ENCODE data around the gene PIGZ.
A peak's percentile ranks its signal among the peaks of the same experiment; 100 is the strongest.

Gene PIGZ

GRCh38 chr3:196942226-196942914 lies 26.3 kb downstream of the PIGZ start, which contains the start of gene NCBP2:
NCBP2 (minus strand) TSS chr3:196942528; CDS start chr3:196942503, 25 bp downstream.
- Histone ChIP-seq H3K36me3 (peaks cover 34% of the 10 kb centered on the region), H3K9me3 (no peaks in the 10 kb centered on the region), H3K27me3 (no peaks in the 10 kb centered on the region), H3K27ac (peak within 1 kb of the TSS; percentile 98), H3K9ac (peak within 1 kb of the TSS; percentile 98), H3K4me2 (peak within 1 kb of the TSS; percentile 96), H4K20me1 (peaks cover 58% of the 10 kb centered on the region), H3K4me1 (peaks cover 58% of the 10 kb centered on the region), H3K4me3 (peak within 1 kb of the TSS; percentile 100)
- no peak for TF ChIP-seq Cebpa-rat (IDR thresholded peaks at IDR 0.05)

- Histone ChIP-seq H3K4me1 (peaks cover 58% of the 10 kb centered on the region), H3K4me2 (peak overlapping the region; percentile 84), H4K20me1 (peaks cover 58% of the 10 kb centered on the region), H3K27ac (peak overlapping the region; percentile 98), H3K36me3 (peaks cover 40% of the 10 kb centered on the region), H3K4me3 (peak overlapping the region; percentile 100), H3K27me3 (no peaks in the 10 kb centered on the region), H3K9me3 (no peaks in the 10 kb centered on the region), H3K9ac (peak overlapping the region; percentile 98)
- no peak for TF ChIP-seq Cebpa-rat (IDR thresholded peaks at IDR 0.05)
Measured at GRCh38 chr3:196941729-196942225, 26.9 kb downstream of the PIGZ start.

- peaks cover 49% of the 10 kb centered on the region for H3K36me3 ChIP-seq
- peak overlapping the region; percentile 98 for H3K27ac ChIP-seq
- H3K4me3 ChIP-seq: peak overlapping the region; percentile 100
- H4K20me1 ChIP-seq: peaks cover 44% of the 10 kb centered on the region
- peaks cover 60% of the 10 kb centered on the region for H3K4me1 ChIP-seq
- H3K4me2 ChIP-seq: peak overlapping the region; percentile 84
- no peaks in the 10 kb centered on the region for H3K9me3 ChIP-seq
- H3K9ac ChIP-seq: peak overlapping the region; percentile 98
- no peak for TF ChIP-seq Cebpa-rat (IDR thresholded peaks at IDR 0.05)
- no peaks in the 10 kb centered on the region for H3K27me3 ChIP-seq
Measured at GRCh38 chr3:196938576-196938975, 30.1 kb downstream of the PIGZ start.

- Histone ChIP-seq H3K36me3 (peaks cover 52% of the 10 kb centered on the region), H3K4me2 (peak overlapping the region; percentile 84), H3K27me3 (no peaks in the 10 kb centered on the region), H3K4me3 (peak overlapping the region; percentile 100), H3K9me3 (no peaks in the 10 kb centered on the region), H3K4me1 (peaks cover 57% of the 10 kb centered on the region), H3K27ac (peak overlapping the region; percentile 98), H3K9ac (peak overlapping the region; percentile 98), H4K20me1 (peaks cover 39% of the 10 kb centered on the region)
- no peak for TF ChIP-seq Cebpa-rat (IDR thresholded peaks at IDR 0.05)
Measured at GRCh38 chr3:196938124-196938523, 30.5 kb downstream of the PIGZ start.

- Histone ChIP-seq H3K9ac (no peak overlapping the region), H4K20me1 (peaks cover 33% of the 10 kb centered on the region; the same call in 1 of the 2 replicates), H3K4me3 (no peak overlapping the region), H3K9me3 (no peaks in the 10 kb centered on the region), H3K27ac (peak overlapping the region; percentile 98; the same call in 1 of the 2 replicates), H3K4me2 (no peak overlapping the region), H3K36me3 (peaks cover 69% of the 10 kb centered on the region), H3K4me1 (peaks cover 75% of the 10 kb centered on the region), H3K27me3 (no peaks in the 10 kb centered on the region)
- TF ChIP-seq Cebpa-rat (IDR thresholded peaks at IDR 0.05): no peak
Measured at GRCh38 chr3:196936288-196936687, 32.3 kb downstream of the PIGZ start.

GRCh38 chr3:196932600-196932999 lies 36.0 kb downstream of the PIGZ start:
- H3K27ac ChIP-seq: no peak overlapping the region
- peaks cover 72% of the 10 kb centered on the region for H3K4me1 ChIP-seq
- H4K20me1 ChIP-seq: no peaks in the 10 kb centered on the region; the same call in 1 of the 2 replicates
- no peaks in the 10 kb centered on the region for H3K9me3 ChIP-seq
- no peak overlapping the region for H3K4me3 ChIP-seq
- H3K4me2 ChIP-seq: peak overlapping the region; percentile 78
- peaks cover 84% of the 10 kb centered on the region for H3K36me3 ChIP-seq
- no peaks in the 10 kb centered on the region for H3K27me3 ChIP-seq
- no peak for TF ChIP-seq Cebpa-rat (IDR thresholded peaks at IDR 0.05)
- H3K9ac ChIP-seq: no peak overlapping the region

- H3K27me3 ChIP-seq: no peaks in the 10 kb centered on the region
- peaks cover 72% of the 10 kb centered on the region for H3K4me1 ChIP-seq
- H3K4me2 ChIP-seq: peak overlapping the region; percentile 78
- H3K9ac ChIP-seq: peak overlapping the region; percentile 42
- peak overlapping the region; percentile 65 for H3K27ac ChIP-seq
- no peak for TF ChIP-seq Cebpa-rat (IDR thresholded peaks at IDR 0.05)
- H3K4me3 ChIP-seq: no peak overlapping the region
- H3K36me3 ChIP-seq: peaks cover 78% of the 10 kb centered on the region
- no peaks in the 10 kb centered on the region for H3K9me3 ChIP-seq
- H4K20me1 ChIP-seq: no peaks in the 10 kb centered on the region
Measured at GRCh38 chr3:196931828-196932587, 36.6 kb downstream of the PIGZ start.

- peak overlapping the region; percentile 65 for H3K27ac ChIP-seq
- H3K27me3 ChIP-seq: no peaks in the 10 kb centered on the region
- H3K9me3 ChIP-seq: no peaks in the 10 kb centered on the region
- no peak for TF ChIP-seq Cebpa-rat (IDR thresholded peaks at IDR 0.05)
- peaks cover 70% of the 10 kb centered on the region for H3K36me3 ChIP-seq
- H3K4me2 ChIP-seq: peak overlapping the region; percentile 78
- peaks cover 70% of the 10 kb centered on the region for H3K4me1 ChIP-seq
- no peak overlapping the region for H3K4me3 ChIP-seq
- no peaks in the 10 kb centered on the region for H4K20me1 ChIP-seq
- H3K9ac ChIP-seq: peak overlapping the region; percentile 42; the same call in 1 of the 2 replicates
Measured at GRCh38 chr3:196931157-196931556, 37.5 kb downstream of the PIGZ start.

GRCh38 chr3:196927571-196928453 lies 40.8 kb downstream of the PIGZ start:
- Histone ChIP-seq H3K27ac (peak overlapping the region; percentile 58), H3K4me2 (peak overlapping the region; percentile 62), H3K4me3 (no peak overlapping the region), H4K20me1 (no peaks in the 10 kb centered on the region), H3K9me3 (no peaks in the 10 kb centered on the region), H3K36me3 (peaks cover 54% of the 10 kb centered on the region), H3K4me1 (peaks cover 60% of the 10 kb centered on the region), H3K9ac (peak overlapping the region; percentile 21; the same call in 1 of the 2 replicates), H3K27me3 (no peaks in the 10 kb centered on the region)
- TF ChIP-seq Cebpa-rat (IDR thresholded peaks at IDR 0.05): no peak

All from BLaER1 (cell line).